CD4-positive, alpha-beta T cell treated with Interleukin-12 subunit alpha and Interleukin-12 subunit beta, for 1 hour (primary cell): Measurements from ENCODE around the gene EFCAB5.
"Not testable (repeated sequence)": the region's sequence is repeated elsewhere in the genome, so short reads cannot be mapped to it uniquely, and the experiment has no call there.

Experiments used
- DNase-seq: peaks from one replicate; pipeline ENCODE4 v3.0.0-alpha.2; 2020

Gene EFCAB5

GRCh38 chr17:30021708-30022317 is 80.4 kb downstream of the EFCAB5 start:
- peak; percentile 58 for DNase-seq

- not testable (repeated sequence) for DNase-seq
Observed at GRCh38 chr17:30025325-30025724, 83.9 kb downstream of the EFCAB5 start.

- no peak for DNase-seq
Observed at GRCh38 chr17:30027676-30028075, 86.2 kb downstream of the EFCAB5 start.

- no peak for DNase-seq
Observed at GRCh38 chr17:30031214-30031869, 89.9 kb downstream of the EFCAB5 start.

GRCh38 chr17:30035369-30035768 is 93.9 kb downstream of the EFCAB5 start:
- DNase-seq: no peak

GRCh38 chr17:30040719-30041518 is 99.5 kb downstream of the EFCAB5 start:
- not testable (repeated sequence) for DNase-seq

- no peak for DNase-seq
Observed at GRCh38 chr17:30041551-30041950, 100.1 kb downstream of the EFCAB5 start.

GRCh38 chr17:30062372-30062771 is 120.9 kb downstream of the EFCAB5 start:
- DNase-seq: no peak

- DNase-seq: no peak
Observed at GRCh38 chr17:30064738-30065137, 123.3 kb downstream of the EFCAB5 start.

- DNase-seq: no peak
Observed at GRCh38 chr17:30068465-30068864, 127.0 kb downstream of the EFCAB5 start.

GRCh38 chr17:30074254-30074653 is 132.8 kb downstream of the EFCAB5 start:
- no peak for DNase-seq

GRCh38 chr17:30074730-30075129 is 133.3 kb downstream of the EFCAB5 start:
- DNase-seq: no peak

GRCh38 chr17:30082773-30083172 is 141.3 kb downstream of the EFCAB5 start:
- DNase-seq: no peak

- no peak for DNase-seq
Observed at GRCh38 chr17:30084788-30085187, 143.4 kb downstream of the EFCAB5 start.

- DNase-seq: no peak
Observed at GRCh38 chr17:30086896-30087295, 145.5 kb downstream of the EFCAB5 start.

- not testable (repeated sequence) for DNase-seq
Observed at GRCh38 chr17:30087431-30087830, 146.0 kb downstream of the EFCAB5 start.

GRCh38 chr17:30091121-30091670 is 149.8 kb downstream of the EFCAB5 start:
- DNase-seq: no peak

- DNase-seq: no peak
Observed at GRCh38 chr17:30091771-30092170, 150.3 kb downstream of the EFCAB5 start.

- no peak for DNase-seq
Observed at GRCh38 chr17:30092886-30093285, 151.5 kb downstream of the EFCAB5 start.

GRCh38 chr17:30093463-30094147 is 152.2 kb downstream of the EFCAB5 start:
- DNase-seq: peak; percentile 71

- DNase-seq: peak; percentile 11
Observed at GRCh38 chr17:30095507-30096244, 154.2 kb downstream of the EFCAB5 start.

GRCh38 chr17:30101686-30102390 is 160.4 kb downstream of the EFCAB5 start:
- DNase-seq: no peak
